GM15510 (cell line): ENCODE data around the gene FUBP3.

Experiments
- POLR2A ChIP-seq: IDR thresholded peaks from 3 replicates; pipeline ENCODE4 v1.6.1; 2011; ENCODE audit warnings: borderline replicate concordance; ENCODE audit not compliant: insufficient read length; ENCODE audit errors: extremely low read depth

Gene FUBP3

DNA sequence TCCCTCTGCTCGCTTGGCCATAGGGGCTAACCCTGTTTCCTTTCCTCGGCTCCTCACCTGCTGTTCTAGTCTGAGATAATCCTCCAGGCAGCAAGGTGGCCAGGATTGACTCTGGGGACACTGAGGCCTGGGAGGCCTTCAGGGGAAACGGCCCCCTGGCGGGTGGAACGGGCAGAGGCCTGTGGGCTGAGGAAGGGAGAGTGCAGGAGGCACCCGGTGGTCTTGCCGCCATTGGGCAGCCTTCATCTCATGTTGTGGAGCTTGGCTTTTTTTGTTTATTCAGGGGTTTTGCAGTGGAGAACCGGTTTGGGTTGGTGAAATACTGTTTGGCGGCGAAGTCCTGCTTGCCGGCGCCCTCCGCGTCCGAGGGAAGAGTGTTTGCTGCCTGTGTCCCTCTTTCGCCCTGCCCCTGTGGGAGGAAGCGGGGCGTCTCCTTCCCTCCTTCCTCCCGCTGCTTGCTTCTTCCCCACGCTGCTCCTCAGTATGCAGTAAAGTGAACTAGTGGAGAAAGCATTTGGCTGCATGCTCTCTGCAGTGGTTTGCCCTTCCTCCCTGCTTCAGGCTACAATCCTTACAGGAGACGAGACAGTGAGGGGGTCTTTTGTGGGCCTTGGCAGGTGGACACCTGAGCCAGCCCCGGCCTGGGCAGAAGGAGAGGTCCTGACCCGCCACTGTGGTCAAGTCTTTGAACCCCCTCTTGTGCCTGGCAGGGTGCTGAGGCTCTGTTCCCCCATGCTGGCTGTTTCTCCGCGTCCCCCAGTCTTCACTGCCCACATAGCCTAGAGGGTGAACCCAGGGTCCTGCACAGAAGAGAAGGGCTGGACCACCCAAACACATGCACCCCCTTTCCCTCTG, 54.2 kb downstream of the FUBP3 start:
- no peak for TF ChIP-seq POLR2A

DNA sequence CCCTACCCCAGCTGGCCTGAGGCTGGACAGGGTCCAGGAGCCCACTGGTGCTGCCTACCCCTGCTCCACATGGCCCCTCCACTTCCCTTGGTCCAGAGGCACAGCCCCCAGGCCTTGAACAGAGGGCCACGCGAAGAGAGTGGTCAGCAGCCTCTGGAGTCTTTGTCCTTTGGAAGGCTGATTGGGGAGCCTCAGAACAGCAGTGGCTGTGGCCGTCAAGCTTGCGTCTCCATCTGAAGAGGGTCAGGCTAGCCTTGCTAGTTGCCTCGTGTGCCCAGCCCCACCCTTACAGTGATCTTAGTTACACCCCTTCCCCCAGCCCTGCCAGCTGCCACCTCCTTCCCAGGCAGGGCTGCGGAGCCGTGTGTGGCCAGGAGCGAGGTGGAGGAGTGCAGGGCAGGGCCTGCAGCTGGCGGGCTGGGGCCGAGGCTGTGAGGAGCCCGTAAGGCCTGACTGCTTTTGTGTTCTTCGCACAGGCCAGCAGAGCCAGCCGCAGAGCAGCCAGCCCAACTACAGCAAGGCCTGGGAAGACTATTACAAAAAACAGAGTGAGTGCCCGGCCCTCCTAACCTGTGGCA, 54.9 kb downstream of the FUBP3 start:
- no peak for TF ChIP-seq POLR2A

DNA sequence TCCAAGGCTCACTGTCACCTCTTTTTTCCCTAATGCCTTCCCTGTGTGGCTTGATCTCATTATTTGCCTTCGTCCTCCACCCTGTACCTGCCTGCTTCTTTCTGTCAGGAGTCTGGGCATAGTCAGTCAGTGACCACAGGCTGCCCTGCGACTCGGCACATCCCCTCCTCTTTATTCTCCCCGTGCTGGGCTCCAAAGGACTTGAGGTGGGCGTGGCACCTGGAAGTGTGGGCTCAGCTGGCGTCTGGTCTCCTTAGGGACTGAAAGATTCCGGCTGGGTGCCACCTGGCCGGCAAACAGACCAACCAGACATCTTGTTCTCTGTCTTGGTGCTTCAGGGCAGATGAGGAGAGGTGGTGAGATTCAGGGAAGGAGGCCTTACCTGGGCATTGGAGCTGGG, 55.4 kb downstream of the FUBP3 start:
- TF ChIP-seq POLR2A, result no peak

GRCh38 chr9:130635306-130635705, 55.9 kb downstream of the FUBP3 start:
- TF ChIP-seq POLR2A, result no peak

DNA sequence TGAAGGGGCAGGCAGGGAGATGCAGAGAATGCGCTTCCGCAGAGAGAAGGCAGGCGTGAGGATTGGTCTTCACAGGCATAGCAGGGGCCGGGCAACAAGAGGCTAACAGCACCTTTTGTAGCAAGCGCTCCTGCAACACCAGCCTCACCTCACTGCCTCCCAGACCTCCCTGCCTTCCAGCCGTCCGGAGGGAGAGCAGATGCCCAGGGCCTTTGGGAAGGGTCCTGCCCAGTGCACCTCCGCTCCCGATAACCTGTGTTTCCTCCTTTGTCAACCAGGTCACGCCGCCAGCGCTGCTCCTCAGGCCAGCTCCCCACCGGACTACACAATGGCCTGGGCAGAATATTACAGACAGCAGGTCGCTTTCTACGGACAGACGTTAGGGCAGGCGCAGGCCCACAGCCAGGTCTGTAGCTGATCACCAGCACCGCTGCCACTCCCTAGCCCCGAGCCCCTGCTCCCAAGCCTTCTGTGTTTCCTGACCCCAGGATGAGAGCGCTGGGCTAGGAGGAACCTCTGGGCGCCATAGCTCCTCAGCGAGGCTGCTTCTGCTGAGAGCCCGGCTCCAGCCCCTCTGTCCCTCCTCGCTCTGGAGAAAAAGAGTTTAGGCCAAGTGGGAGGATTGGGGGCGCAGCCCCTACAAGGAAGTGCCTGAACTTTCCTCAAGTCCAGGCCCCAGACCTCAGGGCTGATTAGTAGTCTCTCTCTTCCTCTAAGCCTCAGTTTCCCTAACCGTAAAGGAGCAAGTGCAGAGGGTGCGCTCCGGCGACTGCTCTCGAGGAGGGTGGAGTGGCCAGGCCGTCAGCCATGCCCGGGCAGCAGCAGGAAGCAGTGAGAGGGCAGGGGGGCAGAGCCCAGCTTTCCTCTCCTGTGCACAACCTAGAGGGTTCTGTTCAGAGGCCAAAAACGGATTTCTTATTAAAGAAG, 56.6 kb downstream of the FUBP3 start:
- TF ChIP-seq POLR2A, result no peak

- no peak for TF ChIP-seq POLR2A
Measured at GRCh38 chr9:130636648-130637020, 57.3 kb downstream of the FUBP3 start.

GRCh38 chr9:130638284-130639123, 59.1 kb downstream of the FUBP3 start:
- no peak for TF ChIP-seq POLR2A

DNA sequence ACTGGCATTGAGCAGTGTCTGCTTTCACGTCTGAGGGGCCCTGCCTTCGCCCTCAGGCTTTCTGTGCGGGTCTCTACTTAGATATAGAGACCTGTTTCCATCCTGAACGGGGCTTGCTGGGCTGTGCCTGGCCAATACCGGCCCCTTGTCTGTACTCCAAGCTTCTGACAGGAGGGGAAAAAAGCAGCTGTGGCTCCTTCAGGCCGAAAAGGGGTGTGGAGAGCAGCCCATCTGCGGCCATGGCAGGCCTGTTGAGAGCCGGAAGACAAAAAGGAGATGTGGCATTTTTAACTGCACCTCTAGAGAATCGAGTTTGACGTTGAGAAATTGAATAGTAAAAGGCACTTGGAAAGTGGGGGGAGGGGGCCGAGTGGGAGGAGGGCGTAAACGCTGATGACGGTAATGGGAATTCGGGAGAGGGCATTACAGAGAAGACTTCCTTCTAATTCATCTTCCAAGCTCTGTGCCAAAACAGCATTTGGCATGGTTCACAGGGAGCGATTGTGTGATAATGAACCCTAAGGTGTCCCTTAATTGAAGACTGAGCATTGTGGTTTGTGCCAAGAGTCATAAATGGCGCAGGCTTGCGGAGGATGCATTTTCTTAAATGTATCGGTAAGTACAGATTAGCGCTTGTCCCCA, 59.9 kb downstream of the FUBP3 start:
- TF ChIP-seq POLR2A, result no peak

DNA sequence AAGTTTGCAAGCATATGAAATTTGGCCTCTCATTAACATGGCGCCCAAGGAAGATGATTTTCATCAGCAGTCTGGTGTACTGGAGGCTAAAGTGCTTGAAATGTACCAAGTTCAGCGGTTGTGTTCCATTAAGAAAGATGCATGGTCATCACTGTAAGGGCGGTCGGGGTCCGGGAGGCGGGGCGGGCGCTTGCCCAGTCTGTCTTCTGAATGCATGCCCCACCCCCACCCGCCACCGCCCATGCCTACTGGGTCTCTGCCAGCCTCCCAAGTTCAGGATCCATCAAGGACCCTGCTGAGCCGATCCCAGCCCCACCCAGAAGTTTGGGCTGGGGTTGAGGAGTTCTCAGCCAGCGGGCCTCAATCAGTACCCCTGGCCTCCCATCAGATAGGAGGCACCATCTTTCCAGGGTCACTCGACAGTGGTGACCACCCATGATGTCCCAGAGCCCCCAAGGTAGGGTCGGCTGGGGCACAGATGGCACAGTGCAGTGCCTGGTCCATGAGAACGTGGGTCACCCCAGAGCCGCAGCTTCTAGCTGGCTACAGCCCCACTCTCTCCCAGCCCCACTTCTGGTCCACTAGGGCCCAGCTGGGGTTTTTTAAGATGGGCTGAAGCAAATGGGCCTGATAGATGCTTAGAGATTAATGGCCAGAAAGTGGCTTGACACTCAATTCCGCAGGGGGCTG, 60.6 kb downstream of the FUBP3 start:
- TF ChIP-seq POLR2A, result no peak

GRCh38 chr9:130640681-130641080, 61.3 kb downstream of the FUBP3 start:
- TF ChIP-seq POLR2A, result no peak

DNA sequence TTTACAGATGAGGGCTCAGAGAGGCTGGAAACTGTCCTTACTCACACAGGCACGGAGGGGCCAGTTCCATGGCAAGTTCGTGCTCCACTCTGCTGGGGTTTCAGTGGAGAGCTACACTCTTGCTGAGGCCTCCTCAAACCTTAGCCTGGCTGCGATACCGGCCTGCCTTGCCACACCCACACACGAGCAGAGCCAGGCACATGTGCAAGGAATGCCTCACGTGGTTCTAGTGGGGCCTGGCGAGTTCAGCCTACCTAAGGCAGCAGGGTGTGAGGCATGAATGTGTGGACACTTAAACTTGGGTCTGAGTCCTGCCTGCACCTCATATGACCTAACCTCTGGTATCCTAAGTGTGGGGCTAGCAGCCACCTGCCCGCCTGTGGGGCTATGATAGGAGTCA, 63.5 kb downstream of the FUBP3 start:
- TF ChIP-seq POLR2A, result no peak

GRCh38 chr9:130651221-130651620, 71.8 kb downstream of the FUBP3 start:
- TF ChIP-seq POLR2A, result no peak

- TF ChIP-seq POLR2A, result no peak
Measured at GRCh38 chr9:130651752-130652151, 72.4 kb downstream of the FUBP3 start.

DNA sequence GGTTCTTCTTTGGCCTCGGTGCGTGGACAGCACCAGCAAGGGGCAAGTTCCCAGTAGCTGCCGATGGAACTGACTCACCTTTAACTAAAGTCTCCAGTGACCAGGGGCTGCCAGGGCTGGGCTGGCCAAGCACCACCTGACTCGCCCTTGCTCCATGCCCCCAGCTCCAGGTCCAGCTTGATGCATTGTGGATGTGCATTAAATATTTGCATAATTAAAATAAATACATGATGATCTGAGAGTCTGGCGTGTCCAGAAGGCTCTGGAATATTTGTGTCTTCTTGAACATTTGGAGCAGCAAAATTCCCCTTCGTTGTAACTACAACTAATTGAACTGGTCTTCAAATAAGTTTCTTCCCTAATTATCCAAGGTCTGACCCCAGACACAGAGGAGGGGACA, 75.5 kb downstream of the FUBP3 start:
- TF ChIP-seq POLR2A, result no peak
